EH (cell line): ENCODE data around the gene ERGIC2.
"Not testable (repeated sequence)": the region's sequence is repeated elsewhere in the genome, so short reads cannot be mapped to it uniquely, and the experiment has no call there.

Experiments
- DNase-seq: peaks from one replicate; pipeline ENCODE4 v3.0.0-alpha.2; 2015; ENCODE audit warnings: low read depth

Gene ERGIC2

DNA sequence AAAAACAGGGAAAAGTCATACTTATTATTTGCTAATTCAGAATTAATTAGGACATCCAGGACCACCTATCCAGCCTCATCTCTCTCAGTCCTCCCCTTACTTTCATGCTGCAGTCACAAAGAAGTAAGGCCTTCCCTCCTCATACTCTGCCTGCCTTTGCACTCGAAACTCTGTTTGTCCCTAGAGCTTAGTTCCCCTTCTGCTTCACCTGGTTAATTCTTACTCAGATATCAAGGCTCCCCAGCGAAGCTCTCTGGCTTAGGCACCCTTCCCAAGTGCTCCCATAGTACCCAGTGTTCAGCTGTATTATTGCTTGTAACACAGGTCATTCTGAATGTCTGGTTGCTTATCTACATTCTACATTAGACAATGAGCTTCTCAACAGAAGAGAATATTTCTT is 81.3 kb downstream of the ERGIC2 start:
- DNase-seq = no peak

DNA sequence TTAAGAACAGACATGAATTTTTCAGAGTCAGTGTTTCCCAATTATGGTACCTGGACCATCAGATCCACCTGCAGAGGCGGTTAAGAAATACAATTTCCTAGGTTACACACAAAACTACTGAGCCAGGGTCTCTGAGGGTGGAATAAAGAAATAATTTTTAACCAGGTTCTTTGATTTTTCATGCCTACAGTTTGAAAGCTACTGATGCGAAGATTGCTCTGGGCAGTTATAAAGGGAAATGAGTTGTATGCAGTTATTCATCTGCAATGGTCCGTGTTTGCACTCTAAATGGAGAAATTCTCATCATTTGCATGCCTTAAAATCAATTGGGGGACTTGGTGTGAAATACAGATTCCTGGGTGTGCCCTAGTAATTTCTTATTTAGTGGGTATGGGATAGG is 89.7 kb downstream of the ERGIC2 start:
- no peak for DNase-seq

DNA sequence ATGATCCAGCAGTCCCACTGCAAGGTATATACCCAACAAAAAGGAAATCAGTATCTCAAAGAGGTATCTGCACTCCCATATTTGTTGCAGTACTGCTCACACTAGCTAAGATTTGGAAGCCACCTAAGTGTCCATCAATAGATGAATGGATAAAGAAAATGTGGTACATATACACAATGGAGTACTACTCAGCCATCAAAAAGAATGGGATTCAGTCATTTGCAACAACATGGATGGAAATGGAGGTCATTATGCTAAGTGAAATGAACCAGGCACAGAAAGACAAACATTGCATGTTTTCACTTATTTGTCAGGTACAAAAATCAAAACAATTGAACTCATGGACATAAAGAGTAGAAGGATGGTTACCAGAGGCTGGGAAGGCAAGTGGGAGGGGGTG is 90.5 kb downstream of the ERGIC2 start:
- DNase-seq = not testable (repeated sequence)

DNA sequence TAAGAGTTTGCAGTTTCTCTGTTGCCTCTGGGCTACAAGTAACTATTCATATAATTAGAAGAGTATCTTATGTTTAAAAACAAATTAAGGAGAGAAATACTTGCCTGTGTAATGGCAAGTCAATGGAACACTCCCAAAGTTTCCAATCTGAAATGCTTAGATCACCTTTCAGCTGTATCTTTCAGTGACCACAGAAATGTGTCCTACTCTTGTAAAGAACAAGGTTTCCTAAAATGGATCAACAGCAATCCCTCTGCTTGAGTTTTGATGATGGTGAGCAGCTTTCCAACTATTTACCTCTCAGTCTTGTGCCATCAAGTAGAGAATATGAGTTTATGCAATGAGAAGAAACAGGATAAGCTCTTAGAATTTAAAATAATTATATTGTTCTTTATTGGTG is 92.9 kb downstream of the ERGIC2 start:
- peak; percentile 7 for DNase-seq

DNA sequence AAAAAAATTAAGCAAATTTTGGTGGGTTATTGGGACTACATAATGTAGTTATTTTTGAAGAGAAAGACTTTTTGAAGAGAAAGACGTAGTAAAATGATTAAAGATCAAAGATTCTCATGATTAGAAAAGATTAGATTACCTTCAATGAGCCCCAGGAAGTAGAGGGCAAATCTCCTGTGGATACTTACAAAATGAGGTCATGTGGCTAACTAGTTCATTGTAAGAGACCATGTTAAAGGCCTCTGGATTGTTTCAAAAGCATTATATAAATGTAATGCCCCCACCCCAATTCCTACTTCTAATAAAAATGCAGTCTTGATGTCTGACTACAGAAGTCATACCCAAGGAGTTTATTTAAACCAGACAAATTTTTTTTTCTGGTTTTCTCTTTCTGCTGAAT is 93.3 kb downstream of the ERGIC2 start:
- DNase-seq = no peak
